GM18505 (cell line): ENCODE results near the gene KLHL12.

ENCODE experiments used
- ATAC-seq: cut with Tn5 transposase; IDR thresholded peaks from one replicate; pipeline ENCODE4 v1.9.1; 2021; ENCODE audit not compliant: unreplicated experiment
- POLR2A ChIP-seq: IDR thresholded peaks from 4 replicates; pipeline ENCODE4 v1.6.1; 2011; ENCODE audit warnings: borderline replicate concordance; ENCODE audit not compliant: insufficient read depth, insufficient read length; ENCODE audit errors: extremely low read depth

Gene KLHL12

GRCh38 chr1:202854787-202855186 lies 72.2 kb downstream of the KLHL12 start:
- no peak for TF ChIP-seq POLR2A
- no peak for ATAC-seq

GRCh38 chr1:202852163-202852904 lies 74.7 kb downstream of the KLHL12 start:
- no peak for TF ChIP-seq POLR2A
- no peak for ATAC-seq

DNA sequence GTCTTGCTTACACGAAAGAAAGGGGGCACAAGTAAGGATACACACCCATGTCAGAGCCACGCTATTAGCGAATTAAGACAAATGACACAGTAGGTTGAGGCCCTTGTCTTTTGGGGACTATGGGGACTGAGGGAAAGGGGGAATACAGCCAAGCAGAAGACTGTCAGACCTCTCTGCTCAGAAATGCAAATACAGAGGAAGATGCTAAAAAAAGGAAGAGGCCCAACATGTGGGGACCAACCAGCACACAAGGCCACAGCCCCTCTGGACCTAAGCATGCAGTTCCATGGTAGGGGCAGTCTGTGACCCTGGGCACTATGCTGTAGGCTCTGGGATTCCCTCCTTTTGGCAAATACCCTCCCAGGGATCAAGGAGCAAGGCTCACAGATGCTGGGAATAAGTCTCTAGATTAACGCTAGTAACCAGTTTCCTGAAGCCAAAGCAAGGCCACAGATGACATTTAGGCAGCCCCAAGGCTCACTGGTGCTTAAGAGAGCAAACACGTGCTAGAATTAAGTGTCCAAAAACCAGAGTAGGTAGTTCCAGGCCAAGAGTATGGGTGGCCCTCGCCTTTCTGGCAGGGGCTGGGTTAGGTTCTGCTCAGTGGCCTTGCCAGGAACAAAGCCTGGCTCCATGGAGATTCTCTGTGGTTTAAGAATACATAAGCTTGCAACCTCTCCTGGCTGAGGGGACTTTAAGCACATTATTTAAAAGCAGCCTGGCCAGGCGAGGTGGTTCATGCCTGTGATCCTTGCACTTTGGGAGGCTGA lies 76.3 kb downstream of the KLHL12 start:
- TF ChIP-seq POLR2A, result no peak
- no peak for ATAC-seq

DNA sequence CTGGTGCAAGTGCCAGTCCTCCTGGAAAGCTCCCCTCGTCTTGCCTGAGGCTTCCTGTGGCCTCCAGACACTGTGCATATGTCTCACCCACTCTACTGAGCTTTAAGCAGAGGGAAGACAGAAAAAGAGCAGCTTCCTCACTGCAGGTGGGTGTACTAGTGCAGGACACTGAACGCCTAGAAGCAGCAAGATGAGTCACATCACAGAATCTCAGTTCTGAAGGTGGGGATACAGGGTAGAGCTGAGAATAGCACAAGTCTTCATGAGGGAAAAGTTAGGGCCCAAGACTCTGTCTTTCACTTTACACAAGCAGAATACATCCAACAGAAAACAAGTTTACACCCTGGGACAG lies 78.9 kb downstream of the KLHL12 start:
- peak; percentile 81 for ATAC-seq
- TF ChIP-seq POLR2A, result no peak

DNA sequence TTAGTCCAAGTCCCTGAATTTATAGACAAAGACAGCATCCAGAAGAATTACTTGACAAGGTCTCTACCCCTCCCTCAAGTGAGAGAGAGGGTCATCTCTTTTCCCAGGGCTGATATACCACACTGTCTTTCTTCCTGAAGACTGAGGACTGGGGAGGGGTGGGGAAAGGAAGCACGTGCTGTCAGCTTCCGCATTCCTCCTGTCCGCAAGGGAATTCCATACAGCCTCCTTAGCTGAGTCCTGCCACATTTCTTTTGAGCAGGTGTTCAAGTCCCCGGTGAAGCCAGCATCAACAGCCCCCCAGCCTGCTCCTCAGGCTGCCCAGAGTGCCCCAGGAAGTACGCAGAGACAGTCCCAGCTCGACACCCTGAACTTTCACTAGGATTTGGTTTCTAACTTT lies 82.1 kb downstream of the KLHL12 start:
- no peak for ATAC-seq
- no peak for TF ChIP-seq POLR2A

- no peak for TF ChIP-seq POLR2A
These were observed 82.8 kb downstream of the KLHL12 start for GRCh38 chr1:202844259-202844658.

GRCh38 chr1:202843081-202843480 lies 84.0 kb downstream of the KLHL12 start:
- no peak for ATAC-seq

More at GRCh38 chr1:202844259-202844658, 82.8 kb downstream of the KLHL12 start:
- ATAC-seq, result no peak

More at GRCh38 chr1:202843081-202843480, 84.0 kb downstream of the KLHL12 start:
- no peak for TF ChIP-seq POLR2A
